KMS-11 (cell line): ENCODE data around the gene CHTF8.
A peak's percentile ranks its signal among the peaks of the same experiment; 100 is the strongest.
"Not testable (repeated sequence)": the region's sequence is repeated elsewhere in the genome, so short reads cannot be mapped to it uniquely, and the experiment has no call there.

Experiments used
- H2AFZ ChIP-seq: fragments of 200-600 bp; sonication (generic); 2 replicates; pipeline ENCODE4 v1.6.1; 2016; ENCODE audit warnings: antibody characterized with exemption, mixed run types, low read depth
- H3K27ac ChIP-seq: fragments of 200-600 bp; sonication (generic); 2 replicates; pipeline ENCODE4 v1.6.1; 2016; ENCODE audit warnings: mild to moderate bottlenecking, mixed run types
- H3K27me3 ChIP-seq: fragments of 200-600 bp; sonication (generic); 2 replicates; pipeline ENCODE4 v1.6.1; 2017; ENCODE audit warnings: mild to moderate bottlenecking, low read depth, mixed run types, moderate library complexity; ENCODE audit not compliant: insufficient read depth
- H3K36me3 ChIP-seq: fragments of 200-600 bp; sonication (generic); 2 replicates; pipeline ENCODE4 v1.6.1; 2017; ENCODE audit warnings: mild to moderate bottlenecking, mixed run types; ENCODE audit not compliant: insufficient read depth
- H3K4me1 ChIP-seq: fragments of 200-600 bp; sonication (generic); 2 replicates; pipeline ENCODE4 v1.6.1; 2016; ENCODE audit warnings: mild to moderate bottlenecking, low read depth, mixed run types; ENCODE audit not compliant: poor library complexity, severe bottlenecking
- H3K4me2 ChIP-seq: fragments of 200-600 bp; sonication (generic); 2 replicates; pipeline ENCODE4 v1.7.0; 2016; ENCODE audit warnings: mild to moderate bottlenecking, mixed run types
- H3K4me3 ChIP-seq: fragments of 200-600 bp; sonication (generic); IDR thresholded peaks from 2 replicates; pipeline ENCODE4 v1.6.1; 2017; ENCODE audit warnings: low read depth, low read length, mixed read lengths; ENCODE audit not compliant: insufficient read depth
- H3K79me2 ChIP-seq: fragments of 200-600 bp; sonication (generic); 2 replicates; pipeline ENCODE4 v1.6.1; 2016; ENCODE audit warnings: low read depth, mixed run types; ENCODE audit not compliant: insufficient read depth
- H3K9ac ChIP-seq: fragments of 200-600 bp; sonication (generic); 2 replicates; pipeline ENCODE4 v1.6.1; 2016; ENCODE audit warnings: mild to moderate bottlenecking, mixed run types
- H4K20me1 ChIP-seq: fragments of 200-600 bp; sonication (generic); 2 replicates; pipeline ENCODE4 v1.6.1; 2016; ENCODE audit warnings: mild to moderate bottlenecking, mixed run types; ENCODE audit not compliant: insufficient read depth
- TF ChIP-seq, protein P1 (sequence below): fragments of 200-600 bp; sonication (generic); conservative IDR thresholded peaks from 2 replicates; pipeline ENCODE4 v1.6.1; 2017; ENCODE audit warnings: low read depth, mild to moderate bottlenecking, antibody characterized with exemption, low read length, moderate library complexity, mixed read lengths

The CHTF8 gene

DNA sequence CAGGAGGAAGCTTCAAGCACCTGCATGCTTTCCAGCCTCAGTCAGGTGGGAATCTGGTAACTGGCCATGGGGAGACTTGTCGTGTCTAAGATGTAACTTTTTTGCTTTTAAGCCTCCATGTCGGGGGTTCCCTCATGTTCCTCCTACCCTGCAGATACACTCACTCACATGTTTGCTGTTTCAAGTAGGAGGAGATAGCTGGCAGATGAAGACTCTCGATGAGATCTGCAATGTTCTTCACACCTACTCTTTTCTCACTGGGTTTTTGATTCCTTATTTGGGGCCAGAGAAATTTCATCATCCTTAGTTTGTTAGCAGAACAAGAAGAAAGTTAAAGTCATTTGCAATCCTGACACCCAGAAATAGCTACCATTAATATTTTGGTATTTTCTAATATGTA is 24.8 kb upstream of the CHTF8 start:
- Histone ChIP-seq H3K27me3 (no peaks in the 10 kb centered on the region), H3K79me2 (no peaks in the 10 kb centered on the region), H3K4me2 (no peak overlapping the region), H2AFZ (no peak overlapping the region), H3K27ac (no peak overlapping the region), H4K20me1 (no peaks in the 10 kb centered on the region; the same call in 1 of the 2 replicates), H3K9ac (no peak overlapping the region), H3K36me3 (peaks cover 22% of the 10 kb centered on the region; the same call in 1 of the 2 replicates), H3K4me1 (no peaks in the 10 kb centered on the region), H3K4me3 (no peak overlapping the region)
- TF ChIP-seq, protein P1, sequence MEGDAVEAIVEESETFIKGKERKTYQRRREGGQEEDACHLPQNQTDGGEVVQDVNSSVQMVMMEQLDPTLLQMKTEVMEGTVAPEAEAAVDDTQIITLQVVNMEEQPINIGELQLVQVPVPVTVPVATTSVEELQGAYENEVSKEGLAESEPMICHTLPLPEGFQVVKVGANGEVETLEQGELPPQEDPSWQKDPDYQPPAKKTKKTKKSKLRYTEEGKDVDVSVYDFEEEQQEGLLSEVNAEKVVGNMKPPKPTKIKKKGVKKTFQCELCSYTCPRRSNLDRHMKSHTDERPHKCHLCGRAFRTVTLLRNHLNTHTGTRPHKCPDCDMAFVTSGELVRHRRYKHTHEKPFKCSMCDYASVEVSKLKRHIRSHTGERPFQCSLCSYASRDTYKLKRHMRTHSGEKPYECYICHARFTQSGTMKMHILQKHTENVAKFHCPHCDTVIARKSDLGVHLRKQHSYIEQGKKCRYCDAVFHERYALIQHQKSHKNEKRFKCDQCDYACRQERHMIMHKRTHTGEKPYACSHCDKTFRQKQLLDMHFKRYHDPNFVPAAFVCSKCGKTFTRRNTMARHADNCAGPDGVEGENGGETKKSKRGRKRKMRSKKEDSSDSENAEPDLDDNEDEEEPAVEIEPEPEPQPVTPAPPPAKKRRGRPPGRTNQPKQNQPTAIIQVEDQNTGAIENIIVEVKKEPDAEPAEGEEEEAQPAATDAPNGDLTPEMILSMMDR, result no peak

DNA sequence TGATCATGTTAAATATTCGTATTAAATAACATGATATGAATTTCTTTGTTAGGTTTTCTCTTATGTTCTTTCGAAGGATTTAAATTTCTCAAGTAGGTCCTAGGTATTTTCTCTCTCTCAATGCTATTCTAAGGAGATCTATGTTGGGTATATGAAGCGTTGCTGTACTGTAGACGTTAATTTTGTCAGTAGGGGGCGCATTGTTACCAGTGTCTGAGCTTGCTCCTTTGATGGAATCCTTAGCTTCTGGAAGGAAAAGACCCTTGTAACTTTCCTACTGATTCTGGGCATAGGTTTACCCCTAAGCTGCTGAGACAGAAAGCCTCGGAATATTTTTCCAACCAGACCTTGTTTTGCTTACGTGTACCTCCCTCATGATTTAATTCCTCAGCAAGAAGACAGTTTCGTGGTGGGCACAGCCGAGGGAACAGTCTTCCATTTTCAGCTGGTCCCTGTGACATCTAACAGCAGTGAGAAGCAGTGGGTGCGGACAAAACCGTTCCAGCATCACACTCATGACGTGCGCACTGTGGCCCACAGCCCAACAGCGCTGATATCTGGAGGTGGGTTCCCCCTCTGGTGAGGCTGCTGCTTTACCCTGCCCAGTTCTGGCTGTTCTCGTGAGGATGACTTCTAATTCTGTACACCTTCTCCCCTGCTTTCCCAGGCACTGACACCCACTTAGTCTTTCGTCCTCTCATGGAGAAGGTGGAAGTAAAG is 17.9 kb upstream of the CHTF8 start:
- H3K27ac ChIP-seq, result no peak overlapping the region

DNA sequence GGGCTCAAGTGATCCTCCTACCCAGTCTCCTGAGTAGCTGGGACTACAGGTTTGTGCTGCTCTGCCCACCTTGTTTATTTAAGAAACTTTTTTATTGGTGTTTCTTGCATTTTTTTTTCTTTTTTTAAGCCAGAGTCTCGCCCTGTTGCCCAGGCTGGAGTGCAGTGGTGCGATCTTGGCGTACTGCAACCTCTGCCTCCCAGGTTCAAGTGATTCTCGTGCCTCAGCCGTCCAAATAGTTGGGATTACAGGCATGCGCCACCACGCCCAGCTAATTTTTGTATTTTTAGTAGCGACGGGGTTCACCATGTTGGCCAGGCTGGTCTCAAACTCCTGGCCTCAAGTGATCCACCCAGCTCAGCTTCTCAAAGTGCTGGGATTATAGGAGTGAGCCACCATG is 17.2 kb upstream of the CHTF8 start:
- H3K9ac ChIP-seq, H3K4me3 ChIP-seq, H3K27ac ChIP-seq, H3K79me2 ChIP-seq, H3K27me3 ChIP-seq, H3K4me1 ChIP-seq, H2AFZ ChIP-seq, H3K4me2 ChIP-seq, H4K20me1 ChIP-seq: not testable (repeated sequence)
- peaks cover 21% of the 10 kb centered on the region; the same call in 1 of the 2 replicates for H3K36me3 ChIP-seq

More for the DNA sequence above, 17.9 kb upstream of the CHTF8 start:
- Histone ChIP-seq H3K9ac (no peak overlapping the region), H3K79me2 (peaks cover 5% of the 10 kb centered on the region; the same call in 1 of the 2 replicates), H4K20me1 (no peaks in the 10 kb centered on the region; the same call in 1 of the 2 replicates), H3K4me1 (no peaks in the 10 kb centered on the region), H2AFZ (no peak overlapping the region), H3K36me3 (peaks cover 21% of the 10 kb centered on the region; the same call in 1 of the 2 replicates), H3K4me2 (no peak overlapping the region), H3K27me3 (no peaks in the 10 kb centered on the region), H3K4me3 (no peak overlapping the region)
- TF ChIP-seq, protein P1, result peak; percentile 86

DNA sequence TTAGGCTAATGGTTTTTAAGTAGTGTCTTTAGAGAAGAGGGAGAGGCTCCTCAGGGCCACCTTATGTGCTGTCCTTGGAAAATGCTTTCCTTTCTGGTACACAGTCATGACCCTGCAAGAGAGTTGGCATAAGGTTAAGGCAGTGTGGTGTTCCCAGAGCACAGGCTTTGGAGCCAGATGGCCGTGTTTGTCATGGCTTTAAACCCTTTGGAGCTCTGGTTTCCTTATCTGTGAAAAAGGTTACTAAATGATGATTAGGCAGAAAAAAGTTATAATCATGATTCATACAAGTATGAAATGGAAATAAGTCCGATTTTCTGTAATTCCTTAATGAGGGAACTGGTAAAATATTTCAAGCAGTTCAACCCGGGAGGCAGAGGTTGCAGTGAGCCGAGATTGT is 13.3 kb upstream of the CHTF8 start:
- Histone ChIP-seq H3K36me3 (peaks cover 6% of the 10 kb centered on the region; the same call in 1 of the 2 replicates), H3K27ac (no peak overlapping the region), H4K20me1 (no peaks in the 10 kb centered on the region), H3K79me2 (peaks cover 9% of the 10 kb centered on the region; the same call in 1 of the 2 replicates), H3K4me1 (no peaks in the 10 kb centered on the region), H3K9ac (no peak overlapping the region), H3K4me2 (no peak overlapping the region), H2AFZ (no peak overlapping the region), H3K4me3 (no peak overlapping the region), H3K27me3 (no peaks in the 10 kb centered on the region)
- TF ChIP-seq, protein P1, result no peak

DNA sequence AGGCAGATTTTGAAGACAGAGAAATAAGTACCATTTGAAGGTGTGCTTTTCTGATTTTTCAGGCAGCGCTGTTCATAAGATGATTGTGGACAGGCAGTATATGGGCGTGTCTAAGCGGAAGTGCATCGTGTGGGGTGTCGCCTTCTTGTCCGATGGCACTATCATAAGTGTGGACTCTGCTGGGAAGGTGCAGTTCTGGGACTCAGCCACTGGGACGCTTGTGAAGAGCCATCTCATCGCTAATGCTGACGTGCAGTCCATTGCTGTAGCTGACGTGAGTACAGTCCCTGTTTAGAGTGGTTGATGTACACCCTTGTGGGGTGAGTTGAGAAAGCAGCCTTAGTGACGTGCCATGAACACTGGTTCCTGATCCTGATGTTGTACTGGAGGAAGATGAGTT is 10.7 kb upstream of the CHTF8 start:
- H2AFZ ChIP-seq, result no peak overlapping the region
- H3K79me2 ChIP-seq, result peaks cover 9% of the 10 kb centered on the region; the same call in 1 of the 2 replicates
- no peak overlapping the region for H3K27ac ChIP-seq
- H3K9ac ChIP-seq, result no peak overlapping the region
- H3K27me3 ChIP-seq, result no peaks in the 10 kb centered on the region
- TF ChIP-seq, protein P1, result 0 out of 2 replicates have a peak, but pooled peaks have one; percentile 18
- H3K4me3 ChIP-seq, result no peak overlapping the region
- no peak overlapping the region for H3K4me2 ChIP-seq
- no peaks in the 10 kb centered on the region for H3K4me1 ChIP-seq
- H4K20me1 ChIP-seq, result no peaks in the 10 kb centered on the region
- H3K36me3 ChIP-seq, result peaks cover 18% of the 10 kb centered on the region; the same call in 1 of the 2 replicates
